ENCODE data around the gene NKAPD1.

GRCh38 chr11:112044961-112045360 lies 29.1 kb upstream of the NKAPD1 start:
- TF ChIP-seq, protein P1, sequence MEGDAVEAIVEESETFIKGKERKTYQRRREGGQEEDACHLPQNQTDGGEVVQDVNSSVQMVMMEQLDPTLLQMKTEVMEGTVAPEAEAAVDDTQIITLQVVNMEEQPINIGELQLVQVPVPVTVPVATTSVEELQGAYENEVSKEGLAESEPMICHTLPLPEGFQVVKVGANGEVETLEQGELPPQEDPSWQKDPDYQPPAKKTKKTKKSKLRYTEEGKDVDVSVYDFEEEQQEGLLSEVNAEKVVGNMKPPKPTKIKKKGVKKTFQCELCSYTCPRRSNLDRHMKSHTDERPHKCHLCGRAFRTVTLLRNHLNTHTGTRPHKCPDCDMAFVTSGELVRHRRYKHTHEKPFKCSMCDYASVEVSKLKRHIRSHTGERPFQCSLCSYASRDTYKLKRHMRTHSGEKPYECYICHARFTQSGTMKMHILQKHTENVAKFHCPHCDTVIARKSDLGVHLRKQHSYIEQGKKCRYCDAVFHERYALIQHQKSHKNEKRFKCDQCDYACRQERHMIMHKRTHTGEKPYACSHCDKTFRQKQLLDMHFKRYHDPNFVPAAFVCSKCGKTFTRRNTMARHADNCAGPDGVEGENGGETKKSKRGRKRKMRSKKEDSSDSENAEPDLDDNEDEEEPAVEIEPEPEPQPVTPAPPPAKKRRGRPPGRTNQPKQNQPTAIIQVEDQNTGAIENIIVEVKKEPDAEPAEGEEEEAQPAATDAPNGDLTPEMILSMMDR (IDR thresholded peaks at IDR 0.05), result no peak
- no peak for TF ChIP-seq EZH2 (IDR thresholded peaks at IDR 0.05; ENCODE audit: borderline replicate concordance, insufficient read depth, low read depth, low read length, poor library complexity, severe bottlenecking)
